OCI-LY1 (cell line): Measurements from ENCODE around the gene GNAQ.

Source experiments
- CTCF ChIP-seq: fragments of 200-600 bp; sonication (generic), shearing (Covaris generic); IDR thresholded peaks from 2 replicates; pipeline ENCODE4 v1.5.1; 2017; ENCODE audit warnings: mild to moderate bottlenecking, antibody characterized with exemption, low read length, moderate library complexity, mixed read lengths
- EZH2 ChIP-seq: fragments of 200-600 bp; sonication (generic), shearing (Covaris generic); IDR thresholded peaks from 2 replicates; pipeline ENCODE4 v1.8.0; 2017; ENCODE audit warnings: borderline replicate concordance, mixed run types, mild to moderate bottlenecking, antibody characterized with exemption, low read length, moderate library complexity, mixed read lengths

- no peak for TF ChIP-seq CTCF
- TF ChIP-seq EZH2 = no peak
Observed at GRCh38 chr9:77975806-77976205, 55.8 kb downstream of the GNAQ start.
